ENCODE data around the gene TBL3.
A peak's percentile ranks its signal among the peaks of the same experiment; 100 is the strongest.

TBL3 gene

GRCh38 chr16:2023092-2024031 lies 51.5 kb downstream of the TBL3 start:
- Mint-ChIP-seq H3K27ac (peak overlapping the region; percentile 91 to 97 (median 91)), H3K36me3 (ENCODE audit: low read depth) (no peaks in the 10 kb centered on the region), H3K9me3 (no peaks in the 10 kb centered on the region)

GRCh38 chr16:2024032-2024420 lies 52.2 kb downstream of the TBL3 start:
- Mint-ChIP-seq H3K4me3 (peak overlapping the region; percentile 65 to 77 (median 73)), H3K27ac (peak overlapping the region; percentile 90 to 97 (median 95)), H3K36me3 (ENCODE audit: low read depth) (peaks cover 3% of the 10 kb centered on the region), H3K9me3 (no peaks in the 10 kb centered on the region), H3K4me1 (peaks cover 24% of the 10 kb centered on the region), H3K27me3 (ENCODE audit: low read depth) (peaks cover 22% of the 10 kb centered on the region)
- no peak for TF ChIP-seq CTCF (IDR thresholded peaks at IDR 0.05; ENCODE audit: unreplicated experiment in 3 of 3)

More at GRCh38 chr16:2023092-2024031, 51.5 kb downstream of the TBL3 start:
- peak overlapping the region; percentile 80 to 85 (median 80) for H3K4me3 Mint-ChIP-seq
- H3K4me1 Mint-ChIP-seq: peaks cover 24% of the 10 kb centered on the region
- TF ChIP-seq CTCF (IDR thresholded peaks at IDR 0.05; ENCODE audit: unreplicated experiment in 3 of 3): peak; percentile 95 to 98 (median 98)
- H3K27me3 Mint-ChIP-seq (ENCODE audit: low read depth): peaks cover 26% of the 10 kb centered on the region

- Mint-ChIP-seq H3K9me3 (no peaks in the 10 kb centered on the region), H3K36me3 (ENCODE audit: low read depth) (peaks cover 4% of the 10 kb centered on the region), H3K27me3 (ENCODE audit: low read depth) (peaks cover 19% of the 10 kb centered on the region), H3K4me3 (peak overlapping the region; percentile 79 to 85 (median 82)), H3K4me1 (peaks cover 29% of the 10 kb centered on the region), H3K27ac (no peak overlapping the region)
- TF ChIP-seq CTCF (IDR thresholded peaks at IDR 0.05; ENCODE audit: unreplicated experiment in 3 of 3): no peak
Observed at GRCh38 chr16:2025251-2025650, 53.4 kb downstream of the TBL3 start.

- Mint-ChIP-seq H3K27me3 (ENCODE audit: low read depth) (peaks cover 15% of the 10 kb centered on the region), H3K4me3 (peak overlapping the region; percentile 79 to 85 (median 82)), H3K36me3 (ENCODE audit: low read depth) (peaks cover 4% of the 10 kb centered on the region), H3K9me3 (no peaks in the 10 kb centered on the region), H3K4me1 (peaks cover 29% of the 10 kb centered on the region), H3K27ac (peak overlapping the region; percentile 73 to 88 (median 74))
- TF ChIP-seq CTCF (IDR thresholded peaks at IDR 0.05; ENCODE audit: unreplicated experiment in 3 of 3): no peak
Observed at GRCh38 chr16:2025878-2026460, 54.1 kb downstream of the TBL3 start.

- Mint-ChIP-seq H3K4me3 (peak within 1 kb of the TSS; percentile 90 to 97 (median 94)), H3K27ac (peak within 1 kb of the TSS; percentile 90 to 96 (median 92)), H3K9me3 (no peaks in the 10 kb centered on the region), H3K4me1 (peaks cover 29% of the 10 kb centered on the region), H3K36me3 (ENCODE audit: low read depth) (peaks cover 4% of the 10 kb centered on the region), H3K27me3 (ENCODE audit: low read depth) (peaks cover 11% of the 10 kb centered on the region)
- no peak for TF ChIP-seq CTCF (IDR thresholded peaks at IDR 0.05; ENCODE audit: unreplicated experiment in 3 of 3)
Observed at GRCh38 chr16:2026461-2027023, 54.7 kb downstream of the TBL3 start, which contains the start of gene NHERF2. TSS of gene NHERF2 (plus strand) at chr16:2026902. CDS start at chr16:2027006, 104 bp downstream.
